ENCODE measurements around the gene RNF17. TPM values are rescaled to one million over a fixed set of nuclear protein-coding genes. Genes with fewer than 3 reads are reported as not detected.
"Not testable (repeated sequence)": the region's sequence is repeated elsewhere in the genome, so short reads cannot be mapped to it uniquely, and the experiment has no call there.

Gene RNF17, protein sequence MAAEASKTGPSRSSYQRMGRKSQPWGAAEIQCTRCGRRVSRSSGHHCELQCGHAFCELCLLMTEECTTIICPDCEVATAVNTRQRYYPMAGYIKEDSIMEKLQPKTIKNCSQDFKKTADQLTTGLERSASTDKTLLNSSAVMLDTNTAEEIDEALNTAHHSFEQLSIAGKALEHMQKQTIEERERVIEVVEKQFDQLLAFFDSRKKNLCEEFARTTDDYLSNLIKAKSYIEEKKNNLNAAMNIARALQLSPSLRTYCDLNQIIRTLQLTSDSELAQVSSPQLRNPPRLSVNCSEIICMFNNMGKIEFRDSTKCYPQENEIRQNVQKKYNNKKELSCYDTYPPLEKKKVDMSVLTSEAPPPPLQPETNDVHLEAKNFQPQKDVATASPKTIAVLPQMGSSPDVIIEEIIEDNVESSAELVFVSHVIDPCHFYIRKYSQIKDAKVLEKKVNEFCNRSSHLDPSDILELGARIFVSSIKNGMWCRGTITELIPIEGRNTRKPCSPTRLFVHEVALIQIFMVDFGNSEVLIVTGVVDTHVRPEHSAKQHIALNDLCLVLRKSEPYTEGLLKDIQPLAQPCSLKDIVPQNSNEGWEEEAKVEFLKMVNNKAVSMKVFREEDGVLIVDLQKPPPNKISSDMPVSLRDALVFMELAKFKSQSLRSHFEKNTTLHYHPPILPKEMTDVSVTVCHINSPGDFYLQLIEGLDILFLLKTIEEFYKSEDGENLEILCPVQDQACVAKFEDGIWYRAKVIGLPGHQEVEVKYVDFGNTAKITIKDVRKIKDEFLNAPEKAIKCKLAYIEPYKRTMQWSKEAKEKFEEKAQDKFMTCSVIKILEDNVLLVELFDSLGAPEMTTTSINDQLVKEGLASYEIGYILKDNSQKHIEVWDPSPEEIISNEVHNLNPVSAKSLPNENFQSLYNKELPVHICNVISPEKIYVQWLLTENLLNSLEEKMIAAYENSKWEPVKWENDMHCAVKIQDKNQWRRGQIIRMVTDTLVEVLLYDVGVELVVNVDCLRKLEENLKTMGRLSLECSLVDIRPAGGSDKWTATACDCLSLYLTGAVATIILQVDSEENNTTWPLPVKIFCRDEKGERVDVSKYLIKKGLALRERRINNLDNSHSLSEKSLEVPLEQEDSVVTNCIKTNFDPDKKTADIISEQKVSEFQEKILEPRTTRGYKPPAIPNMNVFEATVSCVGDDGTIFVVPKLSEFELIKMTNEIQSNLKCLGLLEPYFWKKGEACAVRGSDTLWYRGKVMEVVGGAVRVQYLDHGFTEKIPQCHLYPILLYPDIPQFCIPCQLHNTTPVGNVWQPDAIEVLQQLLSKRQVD (N-terminal part only)
- total RNA-seq: not detected

DNA sequence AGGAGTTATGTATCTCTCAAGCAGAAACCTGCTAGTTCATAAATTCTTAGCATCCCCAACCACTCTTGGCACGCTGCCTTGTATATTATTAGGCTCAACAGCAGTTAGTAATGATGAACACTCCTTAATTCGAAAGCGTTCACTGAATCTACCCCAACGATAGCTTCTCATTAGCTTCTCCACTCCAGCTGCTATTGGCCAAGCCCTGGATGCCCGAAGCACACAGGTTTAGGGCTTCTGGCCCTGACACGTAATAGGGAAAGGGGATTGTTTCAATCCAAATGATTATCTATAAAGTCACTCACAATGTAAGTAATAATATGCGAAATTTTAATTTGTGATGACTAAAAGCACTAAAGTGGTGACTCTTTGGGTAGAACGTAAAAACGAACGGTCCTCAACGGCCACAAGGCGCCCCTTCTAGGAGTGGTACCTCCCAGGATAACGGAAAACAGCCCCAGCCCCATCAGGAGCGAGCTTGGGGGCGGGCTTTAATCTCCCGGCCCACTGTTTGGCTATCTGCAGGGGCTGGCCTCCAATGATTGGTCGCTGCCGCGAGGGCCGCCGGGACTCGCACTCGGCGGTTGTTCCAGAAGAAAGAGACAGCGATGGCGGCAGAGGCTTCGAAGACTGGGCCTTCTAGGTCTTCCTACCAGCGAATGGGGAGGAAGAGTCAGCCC lies at the start of gene RNF17:
Gene RNF17, plus strand, starts transcription at position 574 of the 680 bp plus-strand sequence. Its CDS starts 35 bp downstream, at position 609.
- Mint-ChIP-seq H3K27me3 (peaks cover 7% of the 10 kb centered on the region), H3K27ac (no peak within 1 kb of the TSS), H3K4me1 (no peaks in the 10 kb centered on the region), H3K36me3 (no peaks in the 10 kb centered on the region), H3K9me3 (no peaks in the 10 kb centered on the region), H3K4me3 (no peak within 1 kb of the TSS)
- DNase-seq: no peak

DNA sequence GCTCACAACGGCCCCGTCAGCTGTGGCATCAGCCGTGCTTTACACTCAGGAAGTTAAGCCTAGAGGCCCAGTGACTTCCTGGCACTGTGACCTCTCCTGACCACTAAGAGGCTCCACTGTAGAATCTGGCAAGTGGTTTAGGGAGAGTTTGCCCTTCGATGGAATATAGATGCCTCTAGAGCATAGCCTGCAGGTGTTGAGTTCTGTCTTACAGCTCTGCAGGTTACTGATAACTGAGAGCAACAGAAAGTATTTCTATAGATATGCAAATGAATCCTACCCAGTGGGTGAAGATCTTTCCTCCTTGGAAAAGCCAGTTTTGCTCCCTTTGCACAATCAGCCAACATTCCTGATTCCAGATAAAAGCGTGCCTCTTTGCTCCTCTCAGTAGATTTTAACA lies 48.0 kb upstream of the RNF17 start:
- Mint-ChIP-seq H3K4me3 (no peak overlapping the region), H3K27ac (no peak overlapping the region), H3K4me1 (peaks cover 2% of the 10 kb centered on the region), H3K9me3 (no peaks in the 10 kb centered on the region), H3K27me3 (peaks cover 12% of the 10 kb centered on the region), H3K36me3 (no peaks in the 10 kb centered on the region)
- DNase-seq: no peak

DNA sequence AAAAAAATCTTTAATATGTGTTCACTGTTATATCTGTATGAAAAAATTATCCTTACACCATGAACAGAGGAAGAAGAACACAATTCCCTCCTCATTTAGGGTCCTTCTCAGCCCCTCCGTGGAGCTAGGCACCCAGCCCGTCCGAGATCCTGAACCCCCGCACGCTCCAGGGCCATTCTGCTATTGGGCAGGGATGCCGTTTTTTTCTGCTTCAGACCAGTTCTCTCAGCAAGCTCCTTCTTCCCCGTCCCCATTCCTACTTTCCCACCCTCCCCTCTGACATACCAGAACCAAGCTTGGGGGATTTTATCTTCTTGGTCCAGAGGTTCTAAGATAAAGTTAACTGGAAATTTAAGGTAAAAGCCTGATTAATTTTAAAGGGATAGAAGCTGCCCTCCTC lies 47.5 kb upstream of the RNF17 start:
- H3K27ac Mint-ChIP-seq: no peak overlapping the region
- H3K36me3 Mint-ChIP-seq: no peaks in the 10 kb centered on the region
- no peak for DNase-seq
- peaks cover 2% of the 10 kb centered on the region for H3K4me1 Mint-ChIP-seq
- H3K27me3 Mint-ChIP-seq: peaks cover 12% of the 10 kb centered on the region
- no peak overlapping the region for H3K4me3 Mint-ChIP-seq
- H3K9me3 Mint-ChIP-seq: no peaks in the 10 kb centered on the region

DNA sequence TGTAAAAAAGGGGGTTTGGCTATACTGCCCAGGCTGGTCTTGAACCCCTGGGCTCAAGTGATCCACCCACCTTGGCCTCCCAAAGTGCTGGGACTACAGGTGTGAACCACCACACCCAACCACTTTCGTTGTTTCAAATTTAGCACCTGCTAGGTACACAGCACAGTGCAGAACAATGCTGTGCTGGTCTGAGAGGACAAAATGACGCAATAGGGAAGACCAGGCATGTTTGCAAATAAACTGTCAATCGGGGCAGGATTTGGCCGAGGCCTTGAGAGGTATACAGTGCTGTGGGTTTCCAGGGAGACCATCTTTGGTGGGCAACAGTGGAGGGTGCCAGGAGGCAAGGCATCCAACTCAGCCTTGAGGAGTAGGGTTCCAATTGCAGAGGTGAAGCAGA lies 46.8 kb upstream of the RNF17 start:
- Mint-ChIP-seq H3K4me1 (peaks cover 2% of the 10 kb centered on the region), H3K4me3 (no peak overlapping the region), H3K36me3 (no peaks in the 10 kb centered on the region), H3K27me3 (peaks cover 12% of the 10 kb centered on the region), H3K27ac (no peak overlapping the region), H3K9me3 (no peaks in the 10 kb centered on the region)
- no peak for DNase-seq

DNA sequence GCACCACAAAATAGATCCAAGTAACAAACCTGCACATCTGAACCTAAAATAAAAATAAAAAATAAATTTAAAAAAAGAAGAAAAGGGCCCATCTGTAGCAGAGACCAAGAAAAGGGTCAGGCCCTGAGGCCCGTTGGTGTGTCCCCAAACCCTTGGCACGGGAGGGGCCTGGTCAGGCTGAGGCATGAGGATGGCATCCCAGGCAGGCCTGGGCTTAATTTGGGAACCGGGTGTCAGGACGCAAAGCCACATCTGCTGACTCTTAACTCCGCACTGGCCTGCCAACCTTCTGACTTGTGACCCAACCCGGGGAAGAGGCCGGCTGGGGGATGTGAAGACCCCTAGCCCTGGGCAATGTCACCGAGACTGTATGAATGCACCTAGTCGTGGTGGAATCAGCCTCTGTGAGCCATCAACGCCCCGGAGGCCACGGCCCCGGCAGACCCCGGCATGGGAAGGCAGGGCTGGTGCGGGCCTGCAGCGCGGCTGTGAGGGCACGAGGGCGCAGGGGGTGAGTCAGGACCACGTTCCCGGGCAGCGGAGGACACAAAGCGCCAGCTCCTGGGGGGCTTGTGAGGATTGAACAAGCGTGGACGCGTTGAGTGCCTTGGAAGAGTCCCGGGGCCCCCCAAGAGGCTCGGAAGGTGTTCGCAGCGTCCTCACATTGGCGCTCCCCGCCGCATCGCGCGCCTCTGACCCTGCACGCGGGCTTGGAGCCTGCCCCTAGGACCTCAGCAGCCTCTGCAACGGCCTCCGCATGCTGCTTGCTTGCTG lies 45.6 kb upstream of the RNF17 start:
- H3K27me3 Mint-ChIP-seq: peaks cover 12% of the 10 kb centered on the region
- H3K4me1 Mint-ChIP-seq: peaks cover 2% of the 10 kb centered on the region
- no peak overlapping the region for H3K4me3 Mint-ChIP-seq
- no peak for DNase-seq
- H3K9me3 Mint-ChIP-seq: no peaks in the 10 kb centered on the region
- no peaks in the 10 kb centered on the region for H3K36me3 Mint-ChIP-seq
- no peak overlapping the region for H3K27ac Mint-ChIP-seq

DNA sequence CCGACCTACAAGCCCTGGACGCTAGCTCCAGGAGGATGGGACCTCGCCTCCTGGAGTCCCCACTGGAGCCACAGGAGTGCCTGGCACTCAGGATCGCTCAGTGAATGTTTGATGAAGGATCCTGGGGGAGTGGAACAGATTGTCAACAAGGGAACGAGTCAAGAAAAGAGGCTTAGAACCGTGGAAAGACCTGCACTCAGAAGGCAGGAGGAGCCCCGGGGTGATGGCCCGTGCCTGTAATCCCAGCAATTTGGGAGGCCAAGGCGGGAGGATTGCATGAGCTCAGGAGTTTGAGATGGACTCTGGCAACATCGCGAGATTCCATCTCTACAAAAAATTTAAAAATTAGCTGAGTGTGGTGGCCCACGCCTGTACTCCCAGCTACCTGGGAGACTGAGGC lies 44.8 kb upstream of the RNF17 start:
- Mint-ChIP-seq H3K9me3 (no peaks in the 10 kb centered on the region), H3K4me3 (no peak overlapping the region), H3K27me3 (peaks cover 9% of the 10 kb centered on the region), H3K27ac (no peak overlapping the region), H3K36me3 (no peaks in the 10 kb centered on the region), H3K4me1 (peaks cover 2% of the 10 kb centered on the region)
- DNase-seq: no peak

DNA sequence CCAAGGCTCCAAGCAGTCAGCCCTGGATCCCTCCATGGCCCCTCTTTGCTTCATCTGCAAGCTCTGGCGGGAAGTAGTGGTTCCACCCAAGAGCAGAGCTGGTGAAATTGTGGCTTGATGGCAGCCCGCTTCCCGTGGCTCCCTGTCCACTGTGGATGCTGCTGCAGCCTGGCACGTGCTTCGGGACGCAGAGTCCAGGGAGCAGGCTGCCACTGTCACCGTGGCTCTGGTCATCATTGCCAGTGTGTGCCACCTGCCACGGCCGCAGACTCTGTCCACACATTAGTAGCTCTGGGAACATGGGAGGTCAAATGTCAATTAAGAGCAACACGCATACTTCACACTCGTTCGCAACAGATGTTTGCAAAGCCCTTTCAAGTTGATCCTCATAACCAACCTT lies 40.8 kb upstream of the RNF17 start:
- Mint-ChIP-seq H3K27me3 (peaks cover 15% of the 10 kb centered on the region), H3K4me1 (no peaks in the 10 kb centered on the region), H3K9me3 (no peaks in the 10 kb centered on the region), H3K36me3 (no peaks in the 10 kb centered on the region), H3K4me3 (no peak overlapping the region), H3K27ac (no peak overlapping the region)
- no peak for DNase-seq

DNA sequence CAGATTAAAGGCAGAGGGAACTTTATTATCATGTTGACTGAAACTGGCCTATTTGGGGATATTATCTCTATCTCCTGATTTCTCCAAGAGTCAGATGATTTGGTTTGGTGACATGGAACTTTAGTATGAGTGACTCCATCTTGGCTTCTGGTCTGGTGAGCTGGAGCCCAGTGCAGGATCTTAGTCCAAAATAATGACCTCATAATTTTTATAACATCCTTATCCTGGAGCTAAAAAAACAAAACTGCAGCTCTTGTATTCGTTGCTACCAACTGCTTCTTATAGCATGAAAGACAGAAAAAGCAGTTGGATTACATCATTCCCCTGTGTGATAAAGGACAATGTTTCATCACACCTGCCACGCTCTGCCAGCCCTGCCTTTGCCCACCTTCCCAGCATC lies 39.3 kb upstream of the RNF17 start:
- Mint-ChIP-seq H3K4me1 (no peaks in the 10 kb centered on the region), H3K36me3 (no peaks in the 10 kb centered on the region), H3K9me3 (no peaks in the 10 kb centered on the region), H3K27me3 (peaks cover 12% of the 10 kb centered on the region), H3K27ac (no peak overlapping the region), H3K4me3 (no peak overlapping the region)
- DNase-seq: no peak

DNA sequence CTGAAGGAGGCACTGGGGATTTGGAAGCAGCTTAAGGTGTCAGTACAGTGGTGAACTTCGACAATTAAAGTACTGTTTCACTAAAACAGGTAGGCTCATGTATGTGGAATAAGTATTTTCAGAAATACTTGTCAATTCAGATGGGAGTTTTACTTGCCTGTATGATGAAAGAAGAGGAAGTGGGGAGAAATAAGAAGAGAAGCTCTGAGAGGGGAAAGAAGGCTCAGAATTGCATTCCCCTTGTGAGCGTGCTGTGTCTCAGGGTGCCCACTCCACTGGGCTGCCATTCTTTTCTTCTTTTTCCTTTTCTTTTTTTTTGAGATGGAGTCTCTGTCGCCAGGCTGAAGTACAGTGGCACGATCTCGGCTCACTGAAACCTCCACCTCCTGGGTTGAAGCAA lies 38.6 kb upstream of the RNF17 start:
- H3K4me1 Mint-ChIP-seq: no peaks in the 10 kb centered on the region
- no peak overlapping the region for H3K4me3 Mint-ChIP-seq
- H3K9me3 Mint-ChIP-seq: no peaks in the 10 kb centered on the region
- no peaks in the 10 kb centered on the region for H3K36me3 Mint-ChIP-seq
- no peak for DNase-seq
- no peak overlapping the region for H3K27ac Mint-ChIP-seq
- H3K27me3 Mint-ChIP-seq: peaks cover 15% of the 10 kb centered on the region

DNA sequence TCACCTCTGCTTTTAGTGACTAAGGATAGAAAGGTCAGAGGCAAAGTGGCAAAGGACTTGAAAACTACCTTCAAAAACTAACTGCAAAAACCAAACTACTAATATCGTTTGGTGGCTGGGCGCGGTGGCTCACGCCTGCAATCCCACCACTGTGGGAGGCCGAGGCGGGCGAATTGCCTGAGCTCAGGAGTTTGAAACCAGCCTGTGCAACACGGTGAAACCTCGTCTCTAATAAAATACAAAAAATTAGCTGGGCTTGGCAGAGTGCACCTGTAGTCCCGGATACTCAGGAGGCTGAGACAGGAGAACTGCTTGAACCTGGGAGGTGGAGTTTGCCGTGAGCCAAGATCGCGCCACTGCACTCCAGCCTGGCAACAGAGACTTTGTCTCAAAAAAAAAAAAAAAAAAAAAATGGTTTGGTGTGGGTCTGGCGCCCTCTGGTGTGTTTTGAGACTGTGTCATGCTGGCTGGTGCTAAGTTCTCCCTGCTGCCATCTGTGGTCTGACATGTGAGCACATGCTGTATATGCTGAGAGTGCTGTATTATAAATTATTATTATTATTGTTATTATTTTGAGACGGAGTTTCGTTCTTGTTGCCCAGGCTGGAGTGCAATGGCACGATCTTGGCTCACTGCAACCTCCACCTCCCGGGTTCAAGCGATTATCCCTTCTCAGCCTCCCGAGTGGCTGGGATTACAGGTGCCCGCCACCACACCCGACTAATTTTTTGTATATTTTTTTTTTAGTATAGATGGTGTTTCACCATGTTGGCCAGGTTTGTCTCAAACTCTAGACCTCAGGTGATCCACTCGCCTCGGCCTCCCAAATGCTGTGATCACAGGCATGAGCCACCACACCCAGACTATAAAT lies 36.0 kb upstream of the RNF17 start:
- Mint-ChIP-seq H3K27me3 (peaks cover 15% of the 10 kb centered on the region), H3K9me3 (peaks cover 7% of the 10 kb centered on the region), H3K4me3 (no peak overlapping the region), H3K27ac (no peak overlapping the region), H3K36me3 (no peaks in the 10 kb centered on the region), H3K4me1 (peaks cover 7% of the 10 kb centered on the region)
- peak; percentile 58 for DNase-seq

DNA sequence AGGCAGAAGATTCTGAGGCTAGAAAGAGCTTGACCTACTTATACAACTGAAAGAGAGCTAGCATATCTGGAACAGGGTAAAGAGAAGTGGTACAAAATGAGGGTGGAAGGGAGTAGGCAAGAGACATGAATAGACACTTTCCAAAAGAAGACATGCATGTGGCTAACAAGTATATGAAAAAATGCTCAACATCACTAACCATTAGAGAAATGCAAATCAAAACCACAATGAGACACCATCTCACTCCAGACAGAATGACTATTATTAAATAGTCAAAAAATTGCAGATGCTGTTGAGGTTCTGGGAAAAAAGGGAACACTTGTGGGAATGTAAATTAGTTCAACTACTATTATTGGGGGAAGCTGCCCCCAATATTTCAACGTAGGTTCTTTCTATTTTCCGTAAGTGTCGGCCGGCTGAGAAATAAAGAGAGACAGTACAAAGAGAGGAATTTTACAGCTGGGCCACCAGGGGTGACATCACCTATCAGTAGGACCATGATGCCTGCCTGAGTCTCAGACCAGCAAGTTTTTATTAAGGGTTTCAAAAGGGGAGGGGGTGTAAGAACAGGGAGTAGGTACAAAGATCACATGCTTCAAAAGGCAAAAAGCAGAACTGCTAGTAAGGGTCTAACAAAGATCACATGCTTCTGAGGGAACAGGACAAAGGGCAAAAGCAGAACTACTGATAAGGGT lies 32.9 kb upstream of the RNF17 start:
- H3K27ac Mint-ChIP-seq, H3K36me3 Mint-ChIP-seq, H3K9me3 Mint-ChIP-seq, H3K4me3 Mint-ChIP-seq, H3K4me1 Mint-ChIP-seq, DNase-seq: not testable (repeated sequence)
- peaks cover 14% of the 10 kb centered on the region for H3K27me3 Mint-ChIP-seq

DNA sequence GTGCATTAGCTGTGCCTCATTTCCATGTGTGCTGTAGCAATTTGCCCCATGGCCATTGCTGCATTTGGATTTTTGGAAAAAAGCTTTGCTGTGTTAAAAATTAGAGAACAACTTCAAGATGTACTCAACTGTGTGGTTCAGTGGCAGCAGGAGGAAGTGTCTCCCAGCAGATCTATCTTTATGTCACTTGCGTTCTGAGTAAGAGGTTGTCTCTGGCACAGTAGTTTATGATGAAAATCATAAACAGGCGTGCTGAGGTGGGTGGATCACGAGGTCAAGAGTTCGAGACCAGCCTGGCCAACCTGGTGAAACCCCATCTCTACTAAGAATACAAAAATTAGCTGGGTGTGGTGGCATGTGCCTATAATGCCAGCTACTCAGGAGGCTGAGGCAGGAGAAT lies 29.0 kb upstream of the RNF17 start:
- Mint-ChIP-seq H3K9me3 (peaks cover 7% of the 10 kb centered on the region), H3K27me3 (peaks cover 2% of the 10 kb centered on the region), H3K36me3 (no peaks in the 10 kb centered on the region), H3K4me1 (peaks cover 7% of the 10 kb centered on the region), H3K4me3 (no peak overlapping the region), H3K27ac (no peak overlapping the region)
- no peak for DNase-seq

DNA sequence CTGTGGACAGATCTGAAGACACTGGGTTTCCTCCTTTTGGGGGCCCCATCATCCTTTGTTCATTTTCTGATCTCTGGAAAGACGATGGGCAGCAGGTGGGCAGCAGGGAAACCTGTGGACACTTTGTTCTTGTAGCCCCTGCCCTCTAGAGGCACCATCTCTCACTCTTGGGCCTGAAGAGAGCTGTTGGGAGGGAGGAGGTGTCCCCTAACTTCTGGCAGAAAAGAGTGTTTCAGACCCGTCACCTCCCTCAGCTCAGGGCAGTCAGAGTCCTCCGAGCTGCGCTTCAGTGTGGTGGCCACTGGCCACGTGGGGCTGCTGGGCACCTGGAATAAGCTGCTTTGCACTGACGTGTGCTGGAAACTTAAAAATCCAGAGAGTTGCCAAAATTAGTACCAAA lies 26.9 kb upstream of the RNF17 start:
- Mint-ChIP-seq H3K27ac (no peak overlapping the region), H3K4me1 (no peaks in the 10 kb centered on the region), H3K27me3 (no peaks in the 10 kb centered on the region)

More for the DNA sequence above, 26.9 kb upstream of the RNF17 start:
- Mint-ChIP-seq H3K9me3 (peaks cover 3% of the 10 kb centered on the region), H3K36me3 (no peaks in the 10 kb centered on the region), H3K4me3 (no peak overlapping the region)
- DNase-seq: no peak
